Measurements from ENCODE around the gene LYPD3.
"Not testable (repeated sequence)": the region's sequence is repeated elsewhere in the genome, so short reads cannot be mapped to it uniquely, and the experiment has no call there.

DNA sequence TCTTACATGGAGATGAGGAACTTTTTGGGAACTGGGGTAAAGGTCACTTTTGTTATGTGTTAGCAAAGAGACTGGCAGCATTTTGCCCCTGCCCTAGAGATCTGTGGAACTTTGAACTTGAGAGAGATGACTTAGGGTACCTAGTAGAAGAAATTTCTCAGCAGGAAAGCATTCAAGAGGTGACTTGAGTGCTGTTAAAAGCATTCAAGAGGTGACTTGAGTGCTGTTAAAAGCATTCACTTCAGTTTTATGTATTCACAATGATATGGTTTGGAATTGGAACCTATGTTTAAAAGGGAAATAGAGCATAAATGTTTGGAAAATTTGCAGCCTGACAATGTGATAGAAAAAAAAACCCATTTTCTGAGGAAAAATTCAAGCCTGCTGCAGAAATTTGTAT is 47.0 kb upstream of the LYPD3 start:
- TF ChIP-seq, protein P1, sequence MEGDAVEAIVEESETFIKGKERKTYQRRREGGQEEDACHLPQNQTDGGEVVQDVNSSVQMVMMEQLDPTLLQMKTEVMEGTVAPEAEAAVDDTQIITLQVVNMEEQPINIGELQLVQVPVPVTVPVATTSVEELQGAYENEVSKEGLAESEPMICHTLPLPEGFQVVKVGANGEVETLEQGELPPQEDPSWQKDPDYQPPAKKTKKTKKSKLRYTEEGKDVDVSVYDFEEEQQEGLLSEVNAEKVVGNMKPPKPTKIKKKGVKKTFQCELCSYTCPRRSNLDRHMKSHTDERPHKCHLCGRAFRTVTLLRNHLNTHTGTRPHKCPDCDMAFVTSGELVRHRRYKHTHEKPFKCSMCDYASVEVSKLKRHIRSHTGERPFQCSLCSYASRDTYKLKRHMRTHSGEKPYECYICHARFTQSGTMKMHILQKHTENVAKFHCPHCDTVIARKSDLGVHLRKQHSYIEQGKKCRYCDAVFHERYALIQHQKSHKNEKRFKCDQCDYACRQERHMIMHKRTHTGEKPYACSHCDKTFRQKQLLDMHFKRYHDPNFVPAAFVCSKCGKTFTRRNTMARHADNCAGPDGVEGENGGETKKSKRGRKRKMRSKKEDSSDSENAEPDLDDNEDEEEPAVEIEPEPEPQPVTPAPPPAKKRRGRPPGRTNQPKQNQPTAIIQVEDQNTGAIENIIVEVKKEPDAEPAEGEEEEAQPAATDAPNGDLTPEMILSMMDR (IDR thresholded peaks at IDR 0.05), result not testable (repeated sequence)
- TF ChIP-seq POLR2A (IDR thresholded peaks at IDR 0.05), result not testable (repeated sequence)
